Fibroblast of skin of right quadriceps (primary cell): ENCODE measurements around the gene BRINP3.

Experiments
- DNase-seq: peaks from one replicate; pipeline ENCODE4 v3.0.0-alpha.2; 2013

The BRINP3 gene

GRCh38 chr1:190101756-190102155 lies 375.9 kb downstream of the BRINP3 start:
- no peak for DNase-seq

- DNase-seq = no peak
Observed at GRCh38 chr1:190098756-190099155, 378.9 kb downstream of the BRINP3 start.

DNA sequence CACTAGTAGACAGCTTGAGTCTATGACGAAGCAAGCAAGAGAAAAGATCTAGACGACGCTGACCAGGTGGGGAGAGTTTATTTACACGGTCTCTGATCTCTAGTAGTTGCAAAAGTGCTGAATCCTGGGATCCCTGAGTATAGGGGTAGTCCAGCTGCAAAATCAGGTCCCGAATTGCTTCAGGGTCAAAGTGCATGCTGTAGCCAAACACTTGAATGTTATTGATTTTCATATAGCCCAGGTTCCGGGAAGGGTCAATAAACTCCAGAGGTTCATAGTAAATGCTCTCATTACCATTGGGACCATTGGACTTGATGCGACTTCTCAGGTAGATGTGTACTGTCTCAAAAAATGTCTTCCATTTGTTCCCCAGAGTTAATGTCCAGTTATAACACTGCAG lies 379.6 kb downstream of the BRINP3 start:
- DNase-seq = no peak

DNA sequence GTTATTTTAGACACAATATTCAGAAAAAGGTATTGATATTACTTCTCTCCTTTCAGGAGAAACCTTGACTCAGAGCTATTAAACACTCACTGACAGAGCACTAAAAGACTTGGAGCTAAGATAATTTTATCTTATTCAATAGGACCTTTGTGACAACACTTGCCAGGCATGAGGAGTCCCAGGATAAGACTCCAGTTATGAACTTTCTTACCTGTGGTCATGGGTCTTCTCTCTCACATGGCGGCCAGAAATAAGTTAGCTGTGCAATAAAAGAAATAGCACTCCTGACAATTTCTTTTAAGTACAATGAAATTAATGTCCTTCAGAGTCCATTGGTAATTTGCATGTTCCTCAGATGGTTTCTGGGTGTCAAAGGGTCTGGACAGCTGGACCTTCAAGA lies 382.1 kb downstream of the BRINP3 start:
- no peak for DNase-seq

- no peak for DNase-seq
Observed at GRCh38 chr1:190084552-190084951, 393.1 kb downstream of the BRINP3 start.

- no peak for DNase-seq
Observed at GRCh38 chr1:190068304-190068703, 409.4 kb downstream of the BRINP3 start.

DNA sequence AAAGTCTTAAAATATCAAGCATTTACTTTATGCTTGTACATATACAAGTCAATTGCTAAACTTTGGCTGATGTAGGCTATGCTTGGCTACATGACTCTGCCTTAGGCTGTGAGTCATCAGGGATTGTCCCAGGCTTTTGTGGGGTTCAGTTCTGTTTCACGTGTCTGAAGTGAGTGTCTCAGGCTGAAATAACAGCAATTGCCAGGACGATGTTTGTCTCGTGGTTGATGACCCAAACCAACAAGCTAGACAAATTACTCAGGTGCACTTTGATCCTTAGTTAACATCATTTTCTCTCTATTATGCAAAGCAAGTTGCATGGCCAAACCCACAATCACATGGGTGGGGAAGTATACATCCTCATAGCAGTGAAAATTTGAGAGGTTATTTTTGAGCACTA lies 410.1 kb downstream of the BRINP3 start:
- peak; percentile 17 for DNase-seq

DNA sequence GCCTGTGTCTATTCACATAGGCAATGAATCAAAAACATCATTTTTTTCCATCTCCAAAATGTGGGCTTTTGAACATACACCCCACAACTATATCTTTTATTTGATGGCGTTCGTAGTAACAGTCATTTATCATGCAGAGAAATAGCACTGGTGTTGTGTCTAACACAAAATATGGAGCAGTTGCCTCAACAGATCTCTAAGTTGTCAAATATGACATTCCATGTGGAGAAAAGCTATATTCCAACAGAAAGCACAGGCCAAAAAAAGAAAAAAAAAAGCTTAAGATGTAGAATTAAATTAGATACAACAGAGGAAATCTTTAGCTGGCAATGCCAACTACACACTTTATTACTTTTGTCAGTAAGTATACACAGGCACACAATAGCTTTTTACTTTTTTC lies 411.7 kb downstream of the BRINP3 start:
- DNase-seq = no peak

- no peak for DNase-seq
Observed at GRCh38 chr1:190049314-190049713, 428.4 kb downstream of the BRINP3 start.
